HG02571 (cell line): Measurements from ENCODE around the gene SLC5A2.

Experiments used
- ATAC-seq: cut with Tn5 transposase; IDR thresholded peaks from one replicate; pipeline ENCODE4 v1.9.1; 2021; ENCODE audit warnings: mild to moderate bottlenecking, moderate library complexity; ENCODE audit not compliant: unreplicated experiment

SLC5A2 gene

DNA sequence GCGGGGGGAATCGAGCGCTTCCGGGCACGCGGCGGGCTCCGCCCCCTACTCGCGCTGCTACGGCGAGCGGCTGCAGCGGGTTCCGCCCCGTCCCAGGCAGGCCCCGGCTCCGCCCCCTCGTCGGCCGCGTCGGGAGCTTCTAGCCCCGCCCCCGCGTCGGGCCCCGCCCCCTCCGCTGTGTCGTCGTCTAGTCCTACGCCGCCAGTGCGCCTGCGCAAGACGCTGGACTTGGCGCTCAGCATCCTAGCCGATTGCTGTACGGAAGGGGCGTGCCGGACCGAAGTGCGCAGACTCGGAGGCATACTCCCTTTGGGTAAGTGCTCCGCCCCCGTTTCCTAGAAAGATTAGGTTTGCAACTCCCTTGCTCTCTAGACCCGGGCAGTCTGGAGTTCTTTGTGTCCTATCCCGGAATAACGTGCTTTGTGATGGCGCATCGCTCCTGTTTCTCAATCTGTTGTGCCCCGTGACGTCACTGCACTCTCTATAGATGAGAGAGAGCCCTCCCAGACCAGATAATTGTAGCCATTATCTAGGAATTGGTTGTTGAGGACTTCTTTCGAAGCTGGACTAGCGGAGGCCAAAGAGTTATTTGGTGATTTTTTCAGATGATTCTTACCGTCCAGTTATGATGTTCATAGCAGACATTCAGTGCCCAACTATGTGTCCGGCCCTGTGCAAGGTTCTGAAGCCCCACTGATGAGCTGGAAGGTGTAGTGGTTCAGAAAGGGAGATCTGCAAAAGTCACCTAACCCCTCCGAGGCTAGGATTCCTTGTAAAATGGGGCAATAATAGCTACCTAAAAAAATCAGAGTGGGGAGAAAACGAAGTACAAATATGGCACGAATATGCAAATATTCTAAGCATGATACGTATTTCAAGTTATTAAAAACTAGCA, 23.0 kb upstream of the SLC5A2 start:
- ATAC-seq = peak; percentile 59

DNA sequence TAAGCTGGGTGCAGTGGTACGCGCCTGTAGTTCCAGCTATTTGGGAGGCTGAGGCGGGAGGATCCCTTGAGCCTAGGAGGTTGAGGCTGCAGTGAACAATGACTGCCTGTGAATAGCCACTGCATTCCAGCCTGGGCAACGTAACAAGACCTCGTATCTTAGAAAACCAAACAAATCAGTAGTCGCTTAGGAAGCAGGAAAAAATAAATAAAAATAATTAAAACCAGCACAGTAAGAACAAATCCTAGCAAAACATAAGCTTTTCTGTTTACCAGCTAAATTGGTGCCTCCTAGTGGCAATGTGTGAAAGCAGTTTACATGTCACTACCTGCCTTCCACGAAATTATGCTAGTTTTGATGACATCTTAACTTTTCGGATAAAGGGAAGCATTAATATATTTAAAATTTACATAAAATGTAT, 22.3 kb upstream of the SLC5A2 start:
- ATAC-seq = no peak

DNA sequence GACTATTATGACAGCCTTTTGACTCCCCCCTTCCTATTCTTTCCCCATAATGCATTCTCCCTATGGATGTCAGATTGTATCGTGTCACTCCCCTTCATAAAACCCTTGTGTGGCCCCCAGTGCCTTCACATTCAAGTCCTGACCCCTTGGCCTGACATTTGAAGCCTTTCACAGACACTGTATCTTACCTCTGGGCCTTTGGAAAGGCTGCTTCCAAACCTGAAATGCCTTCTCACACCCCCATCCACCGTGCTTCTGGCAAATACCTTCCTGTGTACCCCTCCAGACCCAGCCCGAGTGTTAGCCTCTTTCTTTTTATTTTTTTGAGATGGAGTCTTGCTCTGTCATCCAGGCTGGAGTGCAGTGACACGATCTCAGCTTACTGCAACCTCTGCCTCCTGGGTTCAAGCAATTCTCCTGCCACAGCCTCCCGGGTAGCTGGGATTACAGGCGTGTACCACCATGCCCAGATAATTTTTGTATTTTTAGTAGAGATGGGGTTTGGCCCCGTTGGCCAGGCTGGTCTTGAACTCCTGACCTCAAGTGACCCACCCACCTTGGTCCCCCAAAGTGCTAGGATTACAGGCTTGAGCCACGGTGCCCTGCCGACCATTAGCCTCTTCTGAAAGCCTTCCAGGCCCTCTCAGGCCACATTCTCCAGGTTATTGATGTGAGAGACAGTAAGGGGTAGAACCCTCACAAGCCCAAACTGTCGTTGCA, 21.6 kb upstream of the SLC5A2 start:
- ATAC-seq = no peak

DNA sequence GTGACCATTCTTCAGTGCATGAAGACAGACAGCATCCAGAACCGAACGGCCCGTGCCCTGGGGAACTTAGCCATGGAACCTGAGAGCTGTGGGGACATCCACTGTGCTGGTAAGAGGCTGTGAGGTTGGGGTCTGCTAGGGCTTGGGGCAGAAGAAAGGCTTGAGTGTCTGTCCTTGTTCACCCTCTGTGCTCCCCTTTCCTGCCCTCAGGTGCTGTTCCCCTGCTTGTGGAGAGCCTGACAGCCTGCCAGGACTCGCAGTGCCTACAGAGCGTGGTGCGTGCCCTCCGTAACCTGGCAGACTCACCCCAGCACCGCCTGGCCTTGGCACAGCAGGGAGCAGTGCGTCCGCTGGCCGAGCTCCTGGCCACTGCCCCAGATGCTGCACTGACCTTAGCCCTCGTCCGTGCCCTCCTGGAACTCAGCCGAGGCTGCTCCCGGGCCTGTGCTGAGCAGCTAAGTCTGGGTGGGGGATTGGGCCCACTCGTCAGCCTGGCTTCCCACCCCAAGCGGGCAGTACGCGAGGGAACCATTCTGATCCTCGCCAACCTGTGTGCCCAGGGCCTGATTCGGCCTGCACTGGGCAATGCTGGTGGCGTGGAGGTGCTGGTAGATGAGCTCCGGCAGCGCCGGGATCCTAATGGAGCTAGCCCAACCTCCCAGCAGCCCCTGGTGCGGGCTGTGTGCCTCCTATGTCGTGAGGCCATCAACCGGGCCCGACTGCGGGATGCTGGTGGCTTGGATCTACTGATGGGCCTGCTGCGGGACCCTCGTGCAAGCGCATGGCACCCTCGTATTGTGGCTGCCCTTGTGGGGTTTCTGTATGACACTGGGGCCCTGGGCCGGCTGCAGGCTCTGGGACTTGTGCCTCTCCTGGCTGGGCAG, 20.8 kb upstream of the SLC5A2 start:
- ATAC-seq = no peak

DNA sequence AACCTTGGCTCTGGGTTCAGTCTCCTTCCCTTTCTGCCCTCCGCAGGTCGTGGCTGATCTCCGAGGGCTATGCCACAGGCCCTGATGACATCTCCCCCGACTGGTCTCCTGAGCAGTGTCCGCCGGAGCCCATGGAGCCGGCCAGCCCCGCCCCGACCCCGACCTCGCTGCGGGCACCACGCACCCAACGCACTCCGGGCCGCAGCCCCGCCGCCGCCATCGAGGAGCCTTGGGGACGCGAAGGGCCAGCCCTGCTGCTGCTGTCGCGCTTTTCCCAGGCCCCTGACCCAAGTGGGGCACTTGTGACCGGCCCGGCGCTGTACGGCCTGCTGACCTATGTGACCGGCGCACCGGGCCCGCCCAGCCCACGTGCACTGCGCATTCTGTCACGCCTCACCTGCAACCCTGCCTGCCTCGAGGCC, 18.6 kb upstream of the SLC5A2 start:
- no peak for ATAC-seq

DNA sequence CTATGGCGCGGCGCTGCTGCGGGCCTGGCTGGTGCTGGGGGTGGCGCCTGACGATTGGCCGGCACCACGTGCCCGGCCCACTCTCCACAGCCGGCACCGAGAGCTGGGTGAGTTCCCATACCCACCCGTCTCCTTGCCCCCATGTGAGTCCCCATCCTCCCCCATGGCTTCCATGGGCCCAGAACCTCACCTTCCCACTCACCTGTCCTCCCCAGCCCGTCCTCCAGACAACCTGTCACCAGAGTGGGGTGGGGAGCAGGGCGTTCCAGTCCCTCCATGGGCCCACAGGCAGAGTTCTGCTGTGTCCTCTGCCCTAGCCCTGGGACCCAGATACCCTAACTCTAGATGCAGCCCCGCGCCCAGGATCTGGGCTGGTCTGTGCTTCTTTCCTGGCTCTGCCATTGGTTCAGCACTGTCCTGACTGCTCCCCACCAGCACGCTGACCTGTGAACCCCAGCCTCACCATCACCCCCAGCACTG, 18.1 kb upstream of the SLC5A2 start:
- no peak for ATAC-seq

DNA sequence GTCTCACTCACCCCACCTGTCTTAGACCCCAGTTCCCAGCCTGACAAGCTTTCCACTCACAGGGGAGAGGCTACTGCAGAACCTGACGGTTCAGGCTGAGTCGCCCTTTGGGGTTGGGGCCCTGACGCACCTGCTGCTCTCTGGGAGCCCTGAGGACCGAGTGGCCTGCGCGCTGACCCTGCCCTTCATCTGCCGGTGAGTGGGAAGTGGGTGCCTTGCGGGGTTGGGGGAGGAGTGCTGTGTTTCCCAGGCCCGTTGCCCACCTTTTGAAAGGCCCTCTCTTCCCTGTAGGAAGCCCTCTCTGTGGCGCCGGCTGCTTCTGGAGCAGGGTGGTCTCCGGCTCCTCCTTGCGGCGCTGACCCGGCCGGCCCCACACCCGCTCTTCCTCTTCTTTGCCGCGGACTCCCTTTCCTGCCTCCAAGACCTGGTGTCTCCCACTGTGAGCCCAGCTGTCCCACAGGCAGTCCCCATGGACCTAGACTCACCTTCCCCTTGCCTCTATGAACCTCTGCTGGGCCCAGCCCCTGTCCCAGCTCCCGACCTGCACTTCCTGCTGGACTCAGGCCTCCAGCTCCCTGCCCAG, 17.0 kb upstream of the SLC5A2 start:
- ATAC-seq = no peak

DNA sequence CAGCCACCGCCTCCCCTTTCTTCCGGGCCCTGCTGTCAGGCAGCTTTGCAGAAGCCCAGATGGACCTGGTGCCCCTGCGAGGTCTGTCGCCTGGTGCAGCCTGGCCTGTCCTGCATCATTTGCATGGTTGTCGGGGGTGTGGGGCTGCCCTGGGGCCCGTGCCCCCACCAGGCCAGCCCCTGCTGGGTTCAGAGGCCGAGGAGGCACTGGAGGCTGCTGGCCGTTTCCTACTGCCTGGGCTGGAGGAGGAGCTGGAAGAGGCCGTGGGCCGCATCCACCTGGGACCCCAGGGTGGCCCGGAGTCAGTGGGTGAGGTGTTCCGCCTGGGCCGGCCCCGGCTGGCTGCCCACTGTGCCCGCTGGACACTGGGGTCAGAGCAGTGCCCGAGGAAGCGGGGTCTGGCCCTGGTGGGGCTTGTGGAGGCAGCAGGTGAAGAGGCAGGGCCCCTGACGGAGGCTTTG, 16.5 kb upstream of the SLC5A2 start:
- ATAC-seq = no peak

DNA sequence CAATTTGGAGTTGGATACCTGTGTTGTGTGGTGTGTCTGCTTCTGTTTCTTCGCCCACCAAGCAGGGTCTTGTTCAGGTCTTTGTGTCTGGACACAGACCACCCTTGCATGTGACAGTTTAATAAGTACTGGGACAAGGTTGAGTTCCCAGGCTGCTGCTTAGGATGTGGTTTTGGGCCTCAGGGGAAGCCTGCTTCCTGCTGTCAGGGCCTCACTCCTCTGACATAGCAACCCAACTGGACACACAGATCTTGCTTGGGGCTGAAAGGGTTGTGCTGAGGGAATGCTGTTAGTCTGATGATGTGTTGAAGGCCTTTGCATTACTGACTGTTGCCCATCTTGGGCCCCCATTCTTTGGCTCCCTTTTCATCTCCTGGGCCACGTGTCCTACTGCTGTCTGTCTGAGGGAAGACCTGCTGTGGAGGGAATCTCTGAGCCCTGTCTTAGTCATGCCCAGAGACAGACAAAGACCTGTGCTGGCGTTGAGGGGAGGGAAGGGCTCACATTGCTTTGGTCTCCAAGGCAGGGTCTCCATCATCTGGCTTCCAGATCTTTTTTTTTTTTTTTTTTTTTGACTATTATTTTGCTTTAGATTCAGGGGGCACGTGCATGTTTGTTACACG, 15.7 kb upstream of the SLC5A2 start:
- no peak for ATAC-seq

DNA sequence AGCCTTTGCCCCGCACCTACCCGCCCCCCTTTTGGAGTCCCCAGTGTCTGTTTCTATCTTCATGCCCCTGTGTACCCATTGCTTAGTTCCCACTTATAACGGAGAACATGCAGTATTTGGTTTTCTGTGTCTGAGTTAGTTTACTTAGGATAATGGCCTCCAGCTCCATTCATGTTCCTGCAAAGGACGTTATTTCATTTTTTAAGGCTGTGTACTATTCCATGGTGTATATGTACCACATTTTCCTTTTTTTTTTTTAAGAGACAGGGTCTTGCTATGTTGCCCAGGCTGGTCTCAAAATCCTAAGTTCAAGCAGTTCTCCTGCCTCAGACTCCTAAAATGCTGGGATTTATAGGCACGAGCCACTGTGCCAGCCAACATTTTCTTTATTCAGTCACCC, 15.1 kb upstream of the SLC5A2 start:
- no peak for ATAC-seq

DNA sequence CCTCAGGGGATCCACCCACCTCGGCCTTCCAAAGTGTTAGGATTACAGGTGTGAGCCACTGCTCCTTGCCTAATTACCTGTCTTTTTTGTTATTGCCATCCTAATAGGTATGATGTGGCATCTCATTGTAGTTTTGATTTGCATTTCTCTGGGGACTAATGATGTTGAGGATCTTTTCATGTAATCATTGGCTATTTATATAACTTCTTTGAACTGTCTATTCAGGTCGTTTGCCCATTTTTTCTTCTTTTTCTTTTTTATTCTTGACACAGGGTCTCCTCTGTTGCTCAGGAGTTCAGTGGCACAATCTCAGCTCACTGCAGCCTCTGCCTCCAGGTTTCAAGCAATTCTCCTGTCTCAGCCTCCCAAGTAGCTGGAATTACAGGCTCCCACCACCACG, 12.3 kb upstream of the SLC5A2 start:
- no peak for ATAC-seq

DNA sequence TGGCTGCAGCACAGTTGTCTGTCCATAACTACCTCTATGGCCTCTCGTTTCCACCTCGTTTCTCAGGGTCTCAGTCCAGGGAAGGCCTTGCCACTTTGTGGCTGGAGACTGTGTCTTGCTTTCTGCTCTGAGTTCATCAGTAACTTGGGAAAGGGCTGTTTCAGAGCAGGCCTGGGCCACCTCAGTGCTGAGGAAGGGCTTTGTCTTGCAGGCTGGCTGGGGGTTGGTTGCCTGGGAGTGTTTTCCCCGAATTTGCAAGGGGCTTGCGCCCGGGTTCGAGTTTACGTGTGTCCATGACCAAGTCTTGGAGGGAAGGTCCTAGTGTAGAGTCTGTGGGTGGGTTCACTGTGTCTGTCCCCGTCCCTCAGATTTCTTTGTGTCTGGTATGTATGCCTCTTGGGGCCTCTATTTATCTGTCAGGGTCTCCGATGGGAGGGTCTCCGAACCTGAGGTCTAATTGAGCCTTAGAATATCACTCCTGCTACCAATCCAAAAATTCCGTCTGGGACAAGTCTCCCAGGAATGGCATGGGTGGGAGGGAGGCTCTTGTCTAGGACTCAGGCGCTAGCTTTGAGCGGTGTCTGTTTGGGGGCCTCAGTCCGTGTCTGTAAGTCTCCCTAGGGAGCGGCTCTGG, 11.6 kb upstream of the SLC5A2 start:
- ATAC-seq = no peak

DNA sequence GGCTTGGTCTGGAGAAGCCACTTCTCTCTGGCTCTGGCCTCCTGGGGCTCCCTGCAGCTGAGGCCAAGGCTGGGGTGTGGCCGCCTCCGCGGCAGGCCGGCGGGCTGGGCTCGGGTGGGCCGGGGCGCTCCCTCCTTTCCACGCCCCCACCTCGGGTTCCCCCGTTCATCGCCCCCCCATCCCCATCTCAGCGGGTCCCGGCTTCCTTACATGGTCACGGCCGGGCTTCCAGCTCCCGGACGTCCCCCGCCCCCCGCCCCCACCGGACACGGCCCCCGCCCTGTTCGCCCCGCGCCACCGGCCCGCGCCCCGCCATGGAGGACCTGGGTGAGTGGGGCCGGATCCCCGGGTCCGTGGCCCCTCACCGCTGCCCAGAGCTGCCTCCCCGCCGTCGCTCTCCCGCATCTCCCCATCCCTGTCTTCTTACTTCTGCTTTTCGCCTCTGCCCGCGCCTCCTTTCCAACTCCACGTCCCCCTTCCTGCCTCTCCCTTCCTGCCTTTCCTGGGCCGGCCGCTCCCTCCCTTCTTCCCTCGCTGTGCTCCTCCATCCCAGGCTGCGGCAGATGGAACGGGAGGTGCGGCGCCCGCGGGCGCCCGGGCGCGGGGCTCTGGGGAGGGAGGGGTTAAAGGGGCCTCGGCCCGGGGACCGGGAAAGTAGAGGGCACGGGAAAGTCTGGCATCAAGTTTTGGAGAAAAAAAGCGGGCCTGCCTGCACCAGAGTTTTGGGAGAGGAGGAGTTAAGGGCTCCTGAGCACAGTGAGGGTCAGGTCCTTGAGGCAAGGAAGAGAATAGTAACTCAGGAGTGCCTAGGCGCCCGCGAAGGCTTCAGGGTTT, 10.8 kb upstream of the SLC5A2 start, which contains the start of gene TGFB1I1:
TGFB1I1 (plus strand) TSS at position 278 of the 834 bp plus-strand sequence; CDS start at position 315, 37 bp downstream.
- ATAC-seq = no peak

DNA sequence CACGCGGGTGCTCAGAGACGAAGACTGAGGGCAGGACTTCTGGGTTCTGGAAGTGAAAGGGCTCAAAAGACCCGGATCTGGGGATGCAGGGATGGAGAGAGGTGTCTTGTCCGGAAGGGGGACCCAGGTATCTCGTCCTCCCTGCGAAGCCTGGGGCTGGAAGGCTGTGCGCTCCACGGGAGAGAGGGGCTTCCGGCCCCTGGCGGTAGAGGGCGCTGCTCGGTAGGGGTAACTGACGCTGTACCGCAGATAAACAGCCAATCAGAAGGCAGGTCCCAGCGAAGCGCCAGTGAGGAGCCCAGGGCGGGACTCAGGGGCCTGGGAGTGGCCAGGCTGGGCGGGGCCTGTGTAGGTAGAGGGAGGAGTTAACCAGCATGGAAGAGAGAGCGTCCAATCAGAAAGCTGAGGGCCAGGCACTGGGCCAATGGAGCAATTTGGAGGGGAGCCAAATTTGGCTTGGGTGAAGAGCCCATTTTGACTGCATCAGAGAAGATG, 10.2 kb upstream of the SLC5A2 start:
- no peak for ATAC-seq

DNA sequence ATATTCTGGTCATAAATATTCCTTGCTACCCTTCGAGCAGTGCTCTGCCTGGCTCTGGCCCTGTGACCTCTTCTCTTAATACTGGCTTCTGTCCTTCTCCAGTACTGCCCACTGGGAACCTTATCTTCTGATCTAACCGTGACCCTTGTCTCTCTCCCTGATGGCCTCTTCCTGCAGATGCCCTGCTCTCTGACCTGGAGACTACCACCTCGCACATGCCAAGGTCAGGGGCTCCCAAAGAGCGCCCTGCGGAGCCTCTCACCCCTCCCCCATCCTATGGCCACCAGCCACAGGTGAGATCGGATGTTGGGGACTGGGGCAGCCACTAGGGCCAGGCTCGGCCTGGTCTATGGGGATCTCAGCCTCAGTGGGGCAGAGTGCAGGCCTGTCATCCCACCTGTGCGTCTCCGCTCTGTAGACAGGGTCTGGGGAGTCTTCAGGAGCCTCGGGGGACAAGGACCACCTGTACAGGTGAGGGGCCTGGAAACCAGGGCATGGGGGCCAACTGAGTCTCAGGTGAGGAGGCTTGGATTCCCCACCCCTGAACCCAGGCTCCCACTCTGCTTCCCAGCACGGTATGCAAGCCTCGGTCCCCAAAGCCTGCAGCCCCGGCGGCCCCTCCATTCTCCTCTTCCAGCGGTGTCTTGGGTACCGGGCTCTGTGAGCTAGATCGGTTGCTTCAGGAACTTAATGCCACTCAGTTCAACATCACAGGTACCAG, 9.5 kb upstream of the SLC5A2 start:
- no peak for ATAC-seq

DNA sequence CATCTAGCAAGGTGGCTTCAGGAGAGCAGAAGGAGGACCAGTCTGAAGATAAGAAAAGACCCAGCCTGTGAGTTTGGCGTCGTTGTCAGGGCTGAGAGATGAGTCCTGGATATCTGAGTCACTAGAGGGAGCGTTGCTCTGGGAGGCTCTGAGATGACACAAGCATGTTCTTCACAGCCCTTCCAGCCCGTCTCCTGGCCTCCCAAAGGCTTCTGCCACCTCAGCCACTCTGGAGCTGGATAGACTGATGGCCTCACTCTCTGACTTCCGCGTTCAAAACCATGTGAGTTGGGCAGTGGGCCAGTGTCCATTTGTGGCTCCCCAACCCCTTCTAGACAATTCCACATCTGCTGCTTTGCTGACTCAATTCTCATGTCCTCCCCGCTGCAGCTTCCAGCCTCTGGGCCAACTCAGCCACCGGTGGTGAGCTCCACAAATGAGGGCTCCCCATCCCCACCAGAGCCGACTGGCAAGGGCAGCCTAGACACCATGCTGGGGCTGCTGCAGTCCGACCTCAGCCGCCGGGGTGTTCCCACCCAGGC, 8.7 kb upstream of the SLC5A2 start:
- no peak for ATAC-seq
